ENCODE measurements around the gene KCTD8.

The KCTD8 gene

GRCh38 chr4:44228326-44228725 is 220.3 kb downstream of the KCTD8 start:
- DNase-seq (ENCODE audit: low read depth, low spot score), result no peak
- no peak for TF ChIP-seq CTCF (IDR thresholded peaks at IDR 0.05; ENCODE audit: low read depth, low read length)
- H3K4me3 ChIP-seq (ENCODE audit: low read depth, low read length), result no peak overlapping the region
- in situ Hi-C loops (cut with HindIII; ENCODE audit: low sequenced_read_pairs), result no loop called here

GRCh38 chr4:44221407-44221806 is 227.2 kb downstream of the KCTD8 start:
- no peak overlapping the region for H3K4me3 ChIP-seq (ENCODE audit: low read depth, low read length)
- DNase-seq (ENCODE audit: low read depth, low spot score), result no peak
- TF ChIP-seq CTCF (IDR thresholded peaks at IDR 0.05; ENCODE audit: low read depth, low read length), result no peak
- in situ Hi-C loops (cut with HindIII; ENCODE audit: low sequenced_read_pairs), result no loop called here

GRCh38 chr4:44210750-44211149 is 237.9 kb downstream of the KCTD8 start:
- in situ Hi-C loops (cut with HindIII; ENCODE audit: low sequenced_read_pairs), result no loop called here
- no peak for TF ChIP-seq CTCF (IDR thresholded peaks at IDR 0.05; ENCODE audit: low read depth, low read length)
- no peak for DNase-seq (ENCODE audit: low read depth, low spot score)
- H3K4me3 ChIP-seq (ENCODE audit: low read depth, low read length), result no peak overlapping the region

- in situ Hi-C loops (cut with HindIII; ENCODE audit: low sequenced_read_pairs), result no loop called here
- no peak for TF ChIP-seq CTCF (IDR thresholded peaks at IDR 0.05; ENCODE audit: low read depth, low read length)
- no peak for DNase-seq (ENCODE audit: low read depth, low spot score)
- H3K4me3 ChIP-seq (ENCODE audit: low read depth, low read length), result no peak overlapping the region
Measured at GRCh38 chr4:44196796-44197195, 251.8 kb downstream of the KCTD8 start.

- H3K4me3 ChIP-seq (ENCODE audit: low read depth, low read length), result no peak overlapping the region
- in situ Hi-C loops (cut with HindIII; ENCODE audit: low sequenced_read_pairs), result no loop called here
- DNase-seq (ENCODE audit: low read depth, low spot score), result peak; percentile 10
- TF ChIP-seq CTCF (IDR thresholded peaks at IDR 0.05; ENCODE audit: low read depth, low read length), result no peak
Measured at GRCh38 chr4:44194365-44194764, 254.2 kb downstream of the KCTD8 start.

GRCh38 chr4:44186850-44187246 is 261.8 kb downstream of the KCTD8 start:
- in situ Hi-C loops (cut with HindIII; ENCODE audit: low sequenced_read_pairs), result no loop called here
- H3K4me3 ChIP-seq (ENCODE audit: low read depth, low read length), result no peak overlapping the region
- peak; percentile 0 for DNase-seq (ENCODE audit: low read depth, low spot score)

More at GRCh38 chr4:44186850-44187246, 261.8 kb downstream of the KCTD8 start:
- no peak for TF ChIP-seq CTCF (IDR thresholded peaks at IDR 0.05; ENCODE audit: low read depth, low read length)
